A549 (cell line): ENCODE results near the gene MAML3.

Experiments
- CBX2 ChIP-seq: fragments of 200-600 bp; sonication (generic); IDR thresholded peaks from 2 replicates; pipeline ENCODE4 v1.6.1; 2016; ENCODE audit warnings: low read depth, mild to moderate bottlenecking, borderline replicate concordance
- CHD2 ChIP-seq: fragments of 150-350 bp; IDR thresholded peaks from 2 replicates; pipeline ENCODE4 v1.6.1; 2014; ENCODE audit warnings: low read length; ENCODE audit not compliant: partially characterized antibody
- CTCF ChIP-seq: fragments of >200 bp; sonication (Bioruptor Twin); formaldehyde crosslinking; IDR thresholded peaks from 3 replicates; pipeline ENCODE4 v1.5.1; 2016
- E2F6 ChIP-seq: IDR thresholded peaks from 2 replicates; pipeline ENCODE4 v1.6.1; 2012; ENCODE audit warnings: low read depth, borderline replicate concordance
- EHMT2 ChIP-seq: fragments of 200-600 bp; sonication (generic); IDR thresholded peaks from 2 replicates; pipeline ENCODE4 v1.6.1; 2016; ENCODE audit warnings: antibody characterized with exemption, low read depth, mild to moderate bottlenecking, moderate library complexity
- EP300 ChIP-seq, 2 experiments: fragments of >200 bp; sonication (Bioruptor Twin); formaldehyde crosslinking; IDR thresholded peaks; 2 replicates in 1 of 2; 3 replicates in 1 of 2; pipeline ENCODE4 v1.6.1; 2016 to 2017
- KDM1A ChIP-seq: fragments of 200-600 bp; sonication (generic); IDR thresholded peaks from 2 replicates; pipeline ENCODE4 v1.6.1; 2016; ENCODE audit warnings: low read depth, mild to moderate bottlenecking
- MAX ChIP-seq: IDR thresholded peaks from 2 replicates; pipeline ENCODE4 v1.6.1; 2012
- MYC ChIP-seq: IDR thresholded peaks from 2 replicates; pipeline ENCODE4 v1.6.1; 2012; ENCODE audit warnings: mild to moderate bottlenecking, inconsistent platforms, low read length, improper control_type of control experiment, borderline replicate concordance
- POLR2A ChIP-seq: IDR thresholded peaks from 2 replicates; pipeline ENCODE4 v1.6.1; 2012; ENCODE audit warnings: mild to moderate bottlenecking, low read length
- ZC3H11A ChIP-seq: fragments of 450-650 bp; IDR thresholded peaks from 2 replicates; pipeline ENCODE4 v1.6.1; 2014; ENCODE audit warnings: antibody characterized with exemption, mild to moderate bottlenecking

GRCh38 chr4:139806929-139807328, 347.1 kb downstream of the MAML3 start:
- TF ChIP-seq CTCF (no peak), MAX (no peak), POLR2A (no peak), E2F6 (no peak), EHMT2 (no peak), MYC (no peak), KDM1A (no peak), ZC3H11A (no peak), CHD2 (no peak), CBX2 (no peak), EP300 (IDR thresholded peaks at IDR 0.05) (no peak)
